Gastrocnemius medialis (tissue), 4 donors: ENCODE measurements around the gene KIRREL3. TPM values are rescaled to one million over a fixed set of nuclear protein-coding genes. Genes with fewer than 3 reads are reported as not detected.

Source experiments
- ATAC-seq, 2 donors: fragments of 150-250 bp; one replicate each; pipeline ENCODE4 v1.9.1; 2016
- DNase-seq, 2 donors: peaks; one replicate each; pipeline ENCODE4 v3.0.0-alpha.2; 2019
- H3K27ac ChIP-seq, 4 donors: fragments of 200-600 bp; sonication (generic); 1 replicate in 1 of 4; 2 replicates in 3 of 4; pipeline ENCODE4 v1.5.1; 2016 to 2018; ENCODE audit warnings: mild to moderate bottlenecking in 2 of 4, moderate library complexity in 1 of 4
- H3K27me3 ChIP-seq, 3 donors: fragments of 200-600 bp; sonication (generic) in 2 of 3; 1 replicate in 1 of 3; 2 replicates in 2 of 3; pipeline versions ENCODE4 v1.5.1 to v1.6.0; 2016 to 2019; ENCODE audit warnings: mild to moderate bottlenecking in 1 of 3, moderate library complexity in 1 of 3
- H3K36me3 ChIP-seq, 2 donors: fragments of 200-600 bp; sonication (generic) in 1 of 2; one replicate each; pipeline ENCODE4 v1.5.1; 2017 to 2018
- H3K4me1 ChIP-seq, 2 donors: fragments of 200-600 bp; sonication (generic) in 1 of 2; one replicate each; pipeline ENCODE4 v1.5.1; 2016 to 2017; ENCODE audit warnings: mild to moderate bottlenecking in 2 of 2
- H3K4me3 ChIP-seq, 4 donors: fragments of 200-600 bp; sonication (generic) in 3 of 4; 1 replicate in 1 of 4; 2 replicates in 3 of 4; pipeline ENCODE4 v1.5.1; 2016 to 2019; ENCODE audit warnings: mild to moderate bottlenecking in 2 of 4
- H3K9me3 ChIP-seq, 3 donors: fragments of 200-600 bp; sonication (generic) in 2 of 3; 1 replicate in 1 of 3; 2 replicates in 2 of 3; pipeline ENCODE4 v1.5.1; 2016 to 2019
- POLR2A ChIP-seq, 2 donors: fragments of 450-650 bp; IDR thresholded peaks; one replicate each; pipeline ENCODE4 v1.6.1; 2017; ENCODE audit warnings: antibody characterized with exemption in 2 of 2, mild to moderate bottlenecking in 2 of 2, moderate library complexity in 2 of 2
- in situ Hi-C, 4 donors: fragments of 200-750 bp; cut with MboI; loops; one replicate each; pipeline versions ENCODE4 v1.15.0 to v1.8.0; 2017; ENCODE audit warnings: low sequenced_read_pairs in 4 of 4
- intact Hi-C: fragments of 100-400 bp; cut with DNase I; formaldehyde crosslinking; loops from one replicate; pipeline ENCODE4 v1.15.1; 2023; ENCODE audit warnings: low total_unique reads
- total RNA-seq, 4 donors: library from RNA; depleted of rRNA; stranded (reverse); fragments of >200 nt; gene quantifications; one replicate each; pipeline versions ENCODE4 v1.1.0 to v1.2.3, GENCODE V29; 2016
- TF ChIP-seq, protein P1 (sequence below), 5 experiments: fragments of 450-650 bp in 3 of 5; fragments of 200-600 bp in 2 of 5; sonication (generic) in 2 of 5; IDR thresholded peaks in 4 of 5; conservative IDR thresholded peaks in 1 of 5; 1 replicate in 4 of 5; 2 replicates in 1 of 5; pipeline ENCODE4 v1.5.1; 2016 to 2019; ENCODE audit warnings: antibody characterized with exemption in 5 of 5, mild to moderate bottlenecking in 3 of 5, moderate library complexity in 3 of 5

Gene KIRREL3
- under 1 TPM in 1 of 4 donors, not detected in 3; 0.10 TPM for total RNA-seq

- intact Hi-C loops, result no loop called here
- in situ Hi-C loops, result no loop called here
- ATAC-seq, result no peak
Measured at GRCh38 chr11:127000291-127000968, at the start of gene KIRREL3. TSS of gene KIRREL3 (minus strand) at chr11:127000770.

DNA sequence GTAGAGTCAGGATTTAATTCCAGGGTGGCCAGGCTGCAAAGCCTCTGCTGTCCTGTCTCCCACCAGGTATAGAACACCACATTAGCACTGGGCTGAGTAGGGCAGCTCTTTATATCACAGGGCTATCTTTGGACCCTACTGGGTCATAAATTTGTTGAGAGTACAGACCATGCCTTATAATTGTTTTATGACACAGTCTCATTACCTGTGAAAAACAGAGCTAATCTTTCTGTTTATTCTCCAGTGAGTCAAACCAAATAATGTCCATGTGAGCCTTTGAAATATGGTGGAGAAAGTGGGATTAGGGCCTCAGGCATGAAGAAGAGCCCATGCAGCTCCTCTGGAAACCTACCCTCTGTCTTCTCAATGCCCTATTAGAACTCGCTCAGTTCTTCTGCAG, 49.6 kb upstream of the KIRREL3 start:
- in situ Hi-C loops (no loop called here), intact Hi-C loops (no loop called here)
- H3K27ac ChIP-seq, result no peak overlapping the region
- H3K4me3 ChIP-seq, result no peak overlapping the region
- no peaks in the 10 kb centered on the region for H3K9me3 ChIP-seq
- TF ChIP-seq, protein P1, sequence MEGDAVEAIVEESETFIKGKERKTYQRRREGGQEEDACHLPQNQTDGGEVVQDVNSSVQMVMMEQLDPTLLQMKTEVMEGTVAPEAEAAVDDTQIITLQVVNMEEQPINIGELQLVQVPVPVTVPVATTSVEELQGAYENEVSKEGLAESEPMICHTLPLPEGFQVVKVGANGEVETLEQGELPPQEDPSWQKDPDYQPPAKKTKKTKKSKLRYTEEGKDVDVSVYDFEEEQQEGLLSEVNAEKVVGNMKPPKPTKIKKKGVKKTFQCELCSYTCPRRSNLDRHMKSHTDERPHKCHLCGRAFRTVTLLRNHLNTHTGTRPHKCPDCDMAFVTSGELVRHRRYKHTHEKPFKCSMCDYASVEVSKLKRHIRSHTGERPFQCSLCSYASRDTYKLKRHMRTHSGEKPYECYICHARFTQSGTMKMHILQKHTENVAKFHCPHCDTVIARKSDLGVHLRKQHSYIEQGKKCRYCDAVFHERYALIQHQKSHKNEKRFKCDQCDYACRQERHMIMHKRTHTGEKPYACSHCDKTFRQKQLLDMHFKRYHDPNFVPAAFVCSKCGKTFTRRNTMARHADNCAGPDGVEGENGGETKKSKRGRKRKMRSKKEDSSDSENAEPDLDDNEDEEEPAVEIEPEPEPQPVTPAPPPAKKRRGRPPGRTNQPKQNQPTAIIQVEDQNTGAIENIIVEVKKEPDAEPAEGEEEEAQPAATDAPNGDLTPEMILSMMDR (IDR thresholded peaks at IDR 0.05 in 4 of 5, conservative IDR thresholded peaks at IDR 0.05 in 1 of 5), result no peak
- no peak for TF ChIP-seq POLR2A (IDR thresholded peaks at IDR 0.05)
- no peaks in the 10 kb centered on the region for H3K27me3 ChIP-seq
- ATAC-seq, result no peak
- H3K4me1 ChIP-seq, result no peaks in the 10 kb centered on the region
- no peaks in the 10 kb centered on the region for H3K36me3 ChIP-seq
- no peak for DNase-seq

More at GRCh38 chr11:127000291-127000968, at the start of gene KIRREL3:
- no peak within 1 kb of the TSS for H3K27ac ChIP-seq
- no peaks in the 10 kb centered on the region for H3K9me3 ChIP-seq
- no peaks in the 10 kb centered on the region for H3K36me3 ChIP-seq
- no peaks in the 10 kb centered on the region for H3K4me1 ChIP-seq
- no peak for DNase-seq
- H3K27me3 ChIP-seq, result peaks cover 45 to 69% (median 50%) of the 10 kb centered on the region in 3 donors
- peak within 1 kb of the TSS in 3 of 4 donors; percentile 25 to 38 (median 30) for H3K4me3 ChIP-seq
- TF ChIP-seq, protein P1 (IDR thresholded peaks at IDR 0.05 in 4 of 5, conservative IDR thresholded peaks at IDR 0.05 in 1 of 5), result no peak
- TF ChIP-seq POLR2A (IDR thresholded peaks at IDR 0.05), result no peak

DNA sequence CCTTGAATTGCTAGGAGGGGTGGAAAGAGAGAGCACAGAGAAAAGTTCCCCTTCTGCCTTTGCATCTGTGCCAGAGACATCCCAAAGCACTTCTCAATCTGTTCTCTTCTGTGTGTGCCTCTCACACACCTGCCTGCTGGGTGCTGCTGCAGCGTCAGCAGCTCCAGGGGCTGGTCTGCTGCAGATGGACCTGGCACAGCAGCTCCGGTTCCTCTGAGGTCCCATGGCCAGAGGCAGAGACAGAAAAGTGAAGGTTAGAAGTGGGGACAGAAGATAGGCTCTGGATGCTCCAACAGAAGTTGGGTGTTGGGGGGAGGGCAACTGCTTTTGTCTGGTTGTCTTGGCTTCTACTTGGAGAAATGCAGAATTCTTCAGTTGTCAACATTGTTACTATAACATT, 48.9 kb upstream of the KIRREL3 start:
- in situ Hi-C loops (no loop called here), intact Hi-C loops (no loop called here)
- H3K36me3 ChIP-seq, result no peaks in the 10 kb centered on the region
- TF ChIP-seq POLR2A (IDR thresholded peaks at IDR 0.05), result no peak
- TF ChIP-seq, protein P1 (IDR thresholded peaks at IDR 0.05 in 4 of 5, conservative IDR thresholded peaks at IDR 0.05 in 1 of 5), result no peak
- H3K27me3 ChIP-seq, result no peaks in the 10 kb centered on the region
- H3K27ac ChIP-seq, result no peak overlapping the region
- ATAC-seq (no peak), DNase-seq (no peak)
- H3K9me3 ChIP-seq, result no peaks in the 10 kb centered on the region
- H3K4me1 ChIP-seq, result no peaks in the 10 kb centered on the region
- no peak overlapping the region for H3K4me3 ChIP-seq

DNA sequence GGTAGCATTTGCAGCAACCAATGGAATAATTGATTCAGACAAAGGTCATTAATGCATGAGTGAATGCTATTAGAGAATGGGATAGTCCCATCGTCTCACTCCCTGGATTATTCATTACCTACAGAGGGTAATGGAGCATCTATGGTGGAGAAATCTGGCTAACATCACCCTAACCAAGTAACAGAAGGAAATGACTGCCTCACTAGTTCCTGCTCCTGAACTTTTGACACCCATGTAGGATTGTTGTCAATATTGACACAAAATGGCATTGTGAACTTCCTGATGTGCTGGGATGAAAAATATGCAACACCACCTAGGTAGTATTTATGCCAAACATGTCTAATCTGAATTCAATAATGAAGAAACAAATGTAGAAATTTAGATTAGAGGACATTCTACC, 44.0 kb upstream of the KIRREL3 start:
- in situ Hi-C loops (no loop called here), intact Hi-C loops (no loop called here)
- no peaks in the 10 kb centered on the region for H3K9me3 ChIP-seq
- TF ChIP-seq, protein P1 (IDR thresholded peaks at IDR 0.05 in 4 of 5, conservative IDR thresholded peaks at IDR 0.05 in 1 of 5), result no peak
- TF ChIP-seq POLR2A (IDR thresholded peaks at IDR 0.05), result no peak
- H3K4me3 ChIP-seq, result no peak overlapping the region
- DNase-seq (no peak), ATAC-seq (no peak)
- H3K27me3 ChIP-seq, result no peaks in the 10 kb centered on the region
- H3K27ac ChIP-seq, result no peak overlapping the region
- no peaks in the 10 kb centered on the region for H3K4me1 ChIP-seq
- H3K36me3 ChIP-seq, result no peaks in the 10 kb centered on the region

- intact Hi-C loops, result no loop called here
- H3K27me3 ChIP-seq, result no peaks in the 10 kb centered on the region
- in situ Hi-C loops, result no loop called here
- no peak overlapping the region for H3K27ac ChIP-seq
- ATAC-seq (no peak), DNase-seq (no peak)
- no peaks in the 10 kb centered on the region for H3K9me3 ChIP-seq
- TF ChIP-seq, protein P1 (IDR thresholded peaks at IDR 0.05 in 4 of 5, conservative IDR thresholded peaks at IDR 0.05 in 1 of 5), result no peak
- no peak for TF ChIP-seq POLR2A (IDR thresholded peaks at IDR 0.05)
- no peak overlapping the region for H3K4me3 ChIP-seq
- no peaks in the 10 kb centered on the region for H3K36me3 ChIP-seq
- no peaks in the 10 kb centered on the region for H3K4me1 ChIP-seq
Measured at GRCh38 chr11:127042445-127042844, 41.9 kb upstream of the KIRREL3 start.
